Measurements from ENCODE around the gene ANKH. TPM values are rescaled to one million over a fixed set of nuclear protein-coding genes. Genes with fewer than 3 reads are reported as not detected.

The ANKH gene
- total and polyA plus RNA-seq, 4 donors, result 10.8 to 46.7 (median 17.2) TPM

GRCh38 chr5:14720236-14720923 lies 151.2 kb downstream of the ANKH start:
- Histone ChIP-seq H3K36me3 (ENCODE audit: control insufficient read depth in 4 of 4, insufficient read depth in 4 of 4, low read length in 4 of 4) (peaks cover 0 to 5% (median 3%) of the 10 kb centered on the region in 4 donors), H3K9me3 (ENCODE audit: control insufficient read depth in 4 of 4, insufficient read depth in 3 of 4, low read length in 3 of 4) (no peaks in the 10 kb centered on the region), H3K9ac (ENCODE audit: insufficient read depth in 1 of 2, low read length in 2 of 2) (no peak overlapping the region), H3K4me1 (ENCODE audit: control insufficient read depth in 5 of 5, insufficient read depth in 5 of 5, low read length in 5 of 5) (no peaks in the 10 kb centered on the region), H3K27me3 (ENCODE audit: control insufficient read depth in 3 of 3, insufficient read depth in 3 of 3, low read length in 2 of 3) (no peaks in the 10 kb centered on the region), H3K4me3 (no peak overlapping the region), H3K27ac (ENCODE audit: low read depth in 1 of 2, low read length in 1 of 2) (no peak overlapping the region)
- no peak for ATAC-seq (ENCODE audit: insufficient read depth, low FRiP score)
- no peak for TF ChIP-seq CTCF (IDR thresholded peaks at IDR 0.05; ENCODE audit: control extremely low read depth, extremely low read depth)
- DNase-seq, result no peak
- 74 to 85% methylated on average over 3 of the region's 3 CpGs for WGBS, 2 donors

- Histone ChIP-seq H3K9ac (ENCODE audit: insufficient read depth in 1 of 2, low read length in 2 of 2) (no peak overlapping the region), H3K9me3 (ENCODE audit: control insufficient read depth in 4 of 4, insufficient read depth in 3 of 4, low read length in 3 of 4) (no peaks in the 10 kb centered on the region), H3K27me3 (ENCODE audit: control insufficient read depth in 3 of 3, insufficient read depth in 3 of 3, low read length in 2 of 3) (no peaks in the 10 kb centered on the region), H3K27ac (ENCODE audit: low read depth in 1 of 2, low read length in 1 of 2) (no peak overlapping the region), H3K36me3 (ENCODE audit: control insufficient read depth in 4 of 4, insufficient read depth in 4 of 4, low read length in 4 of 4) (peaks cover 0 to 12% (median 6%) of the 10 kb centered on the region in 4 donors), H3K4me3 (no peak overlapping the region), H3K4me1 (ENCODE audit: control insufficient read depth in 5 of 5, insufficient read depth in 5 of 5, low read length in 5 of 5) (no peaks in the 10 kb centered on the region)
- DNase-seq (no peak), ATAC-seq (ENCODE audit: insufficient read depth, low FRiP score) (no peak)
- WGBS, 2 donors, result 92 to 94% methylated on average over 5 of the region's 5 CpGs
- no peak for TF ChIP-seq CTCF (IDR thresholded peaks at IDR 0.05; ENCODE audit: control extremely low read depth, extremely low read depth)
Observed at GRCh38 chr5:14718778-14719177, 152.8 kb downstream of the ANKH start.

GRCh38 chr5:14716755-14717752 lies 154.5 kb downstream of the ANKH start:
- TF ChIP-seq CTCF (IDR thresholded peaks at IDR 0.05; ENCODE audit: control extremely low read depth, extremely low read depth), result no peak
- DNase-seq (no peak), ATAC-seq (ENCODE audit: insufficient read depth, low FRiP score) (no peak)
- peaks cover 3 to 29% (median 13%) of the 10 kb centered on the region in 4 donors for H3K36me3 ChIP-seq (ENCODE audit: control insufficient read depth in 4 of 4, insufficient read depth in 4 of 4, low read length in 4 of 4)
- H3K4me1 ChIP-seq (ENCODE audit: control insufficient read depth in 5 of 5, insufficient read depth in 5 of 5, low read length in 5 of 5), result no peaks in the 10 kb centered on the region
- no peak overlapping the region for H3K27ac ChIP-seq (ENCODE audit: low read depth in 1 of 2, low read length in 1 of 2)
- H3K9ac ChIP-seq (ENCODE audit: insufficient read depth in 1 of 2, low read length in 2 of 2), result no peak overlapping the region
- H3K4me3 ChIP-seq, result no peak overlapping the region
- H3K9me3 ChIP-seq (ENCODE audit: control insufficient read depth in 4 of 4, insufficient read depth in 3 of 4, low read length in 3 of 4), result no peaks in the 10 kb centered on the region
- H3K27me3 ChIP-seq (ENCODE audit: control insufficient read depth in 3 of 3, insufficient read depth in 3 of 3, low read length in 2 of 3), result no peaks in the 10 kb centered on the region
- WGBS, 2 donors, result 86 to 90% methylated on average over 13 of the region's 13 CpGs
